GM13976 (cell line): ENCODE results near the gene SYNE2.

Experiments used
- DNase-seq: peaks from one replicate; pipeline ENCODE4 v3.0.0; 2012; ENCODE audit warnings: low spot score
- CTCF ChIP-seq: IDR thresholded peaks from 2 replicates; pipeline ENCODE4 v1.5.1; 2012; ENCODE audit warnings: borderline replicate concordance, mild to moderate bottlenecking; ENCODE audit not compliant: insufficient read depth; ENCODE audit errors: extremely low read depth, missing control alignments, control extremely low read depth
- in situ Hi-C: fragments of 300-500 bp; cut with MboI; formaldehyde crosslinking; loops from one replicate; pipeline ENCODE4 v1.12.0; 2022; ENCODE audit warnings: low sequenced_read_pairs, mixed read lengths, inconsistent platforms; ENCODE audit not compliant: unreplicated experiment

The SYNE2 gene

GRCh38 chr14:63982156-63982555 lies 129.4 kb downstream of the SYNE2 start:
- no peak for TF ChIP-seq CTCF
- no peak for DNase-seq
- in situ Hi-C loops, result no loop called here

- TF ChIP-seq CTCF, result no peak
- DNase-seq, result no peak
- in situ Hi-C loops, result no loop called here
Measured at GRCh38 chr14:63982629-63983028, 129.8 kb downstream of the SYNE2 start.

- no peak for DNase-seq
- TF ChIP-seq CTCF, result no peak
- in situ Hi-C loops, result no loop called here
Measured at GRCh38 chr14:63986789-63987533, 134.2 kb downstream of the SYNE2 start.

- in situ Hi-C loops, result no loop called here
- no peak for DNase-seq
- no peak for TF ChIP-seq CTCF
Measured at GRCh38 chr14:63988579-63988978, 135.8 kb downstream of the SYNE2 start.

- in situ Hi-C loops, result no loop called here
- TF ChIP-seq CTCF, result no peak
- no peak for DNase-seq
Measured at GRCh38 chr14:63991833-63992232, 139.0 kb downstream of the SYNE2 start.

- in situ Hi-C loops, result no loop called here
- TF ChIP-seq CTCF, result no peak
- DNase-seq, result no peak
Measured at GRCh38 chr14:63992858-63993257, 140.1 kb downstream of the SYNE2 start.
